HEK293 (cell line): ENCODE measurements around the gene TBX10.

ENCODE experiments used
- GFI1B ChIP-seq: fragments of 450-650 bp; formaldehyde crosslinking; IDR thresholded peaks from 2 replicates; pipeline ENCODE4 v1.5.1; 2016; ENCODE audit warnings: missing biosample characterization, missing genetic modification characterization
- KLF1 ChIP-seq: fragments of 450-650 bp; formaldehyde crosslinking; IDR thresholded peaks from 2 replicates; pipeline ENCODE4 v1.5.1; 2016; ENCODE audit warnings: missing biosample characterization, missing genetic modification characterization
- KLF9 ChIP-seq: fragments of 450-650 bp; formaldehyde crosslinking; IDR thresholded peaks from 2 replicates; pipeline ENCODE4 v1.5.1; 2016; ENCODE audit warnings: missing biosample characterization, missing genetic modification characterization, low read depth
- ZNF138 ChIP-seq: fragments of 450-650 bp; formaldehyde crosslinking; IDR thresholded peaks from 2 replicates; pipeline ENCODE4 v1.5.1; 2016; ENCODE audit warnings: missing biosample characterization, missing genetic modification characterization, borderline replicate concordance
- ZNF169 ChIP-seq: fragments of 450-650 bp; formaldehyde crosslinking; IDR thresholded peaks from 2 replicates; pipeline ENCODE4 v1.5.1; 2016; ENCODE audit warnings: missing biosample characterization, missing genetic modification characterization
- ZNF324 ChIP-seq: fragments of 450-650 bp; formaldehyde crosslinking; IDR thresholded peaks from 2 replicates; pipeline ENCODE4 v1.5.1; 2016; ENCODE audit warnings: missing biosample characterization, missing genetic modification characterization
- ZNF366 ChIP-seq: fragments of 450-650 bp; formaldehyde crosslinking; conservative IDR thresholded peaks from 2 replicates; pipeline ENCODE4 v1.5.1; 2016; ENCODE audit warnings: missing biosample characterization, missing genetic modification characterization
- ZNF585B ChIP-seq: fragments of 450-650 bp; formaldehyde crosslinking; IDR thresholded peaks from 2 replicates; pipeline ENCODE4 v1.5.1; 2016; ENCODE audit warnings: missing biosample characterization, missing genetic modification characterization
- ZSCAN30 ChIP-seq: fragments of 450-650 bp; IDR thresholded peaks from 2 replicates; pipeline ENCODE4 v1.5.1; 2018; ENCODE audit warnings: missing biosample characterization, mild to moderate bottlenecking, missing genetic modification characterization, moderate library complexity
- TF ChIP-seq, protein P1 (sequence below): fragments of 450-650 bp; formaldehyde crosslinking; IDR thresholded peaks from 2 replicates; pipeline ENCODE4 v1.5.1; 2016; ENCODE audit warnings: missing biosample characterization, missing genetic modification characterization
- TF ChIP-seq, protein P2 (sequence below): fragments of 450-650 bp; formaldehyde crosslinking; IDR thresholded peaks from 2 replicates; pipeline ENCODE4 v1.5.1; 2016; ENCODE audit warnings: missing biosample characterization, missing genetic modification characterization, low read depth
- TF ChIP-seq, protein P3 (sequence below): fragments of 450-650 bp; formaldehyde crosslinking; IDR thresholded peaks from 2 replicates; pipeline ENCODE4 v1.5.1; 2016; ENCODE audit warnings: missing biosample characterization, missing genetic modification characterization
- TF ChIP-seq, protein P4 (sequence below): fragments of 450-650 bp; formaldehyde crosslinking; IDR thresholded peaks from 2 replicates; pipeline ENCODE4 v1.5.1; 2016; ENCODE audit warnings: missing biosample characterization, missing genetic modification characterization

DNA sequence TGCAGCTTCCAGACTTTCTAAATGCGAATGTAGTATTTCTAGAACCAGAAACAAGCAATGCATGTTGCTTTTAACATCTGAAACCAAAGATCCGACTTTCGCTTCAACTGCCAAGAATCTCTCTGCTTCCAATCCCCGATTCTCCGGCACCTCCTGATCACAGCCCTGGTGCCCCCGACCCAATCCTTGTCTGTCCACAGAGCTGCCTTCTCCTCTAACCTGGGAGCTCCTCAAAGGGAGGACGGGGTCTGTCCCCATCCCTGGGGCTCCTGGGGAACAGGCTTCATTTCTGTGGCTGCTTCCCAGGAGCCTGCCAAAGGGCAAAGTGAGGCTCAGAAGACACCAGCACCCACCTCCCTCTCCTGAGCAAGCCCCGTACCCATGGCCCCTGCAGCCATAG, 34.3 kb upstream of the TBX10 start:
- TF ChIP-seq ZNF324 (tag by site-specific recombination), result no peak
- TF ChIP-seq, protein P1, sequence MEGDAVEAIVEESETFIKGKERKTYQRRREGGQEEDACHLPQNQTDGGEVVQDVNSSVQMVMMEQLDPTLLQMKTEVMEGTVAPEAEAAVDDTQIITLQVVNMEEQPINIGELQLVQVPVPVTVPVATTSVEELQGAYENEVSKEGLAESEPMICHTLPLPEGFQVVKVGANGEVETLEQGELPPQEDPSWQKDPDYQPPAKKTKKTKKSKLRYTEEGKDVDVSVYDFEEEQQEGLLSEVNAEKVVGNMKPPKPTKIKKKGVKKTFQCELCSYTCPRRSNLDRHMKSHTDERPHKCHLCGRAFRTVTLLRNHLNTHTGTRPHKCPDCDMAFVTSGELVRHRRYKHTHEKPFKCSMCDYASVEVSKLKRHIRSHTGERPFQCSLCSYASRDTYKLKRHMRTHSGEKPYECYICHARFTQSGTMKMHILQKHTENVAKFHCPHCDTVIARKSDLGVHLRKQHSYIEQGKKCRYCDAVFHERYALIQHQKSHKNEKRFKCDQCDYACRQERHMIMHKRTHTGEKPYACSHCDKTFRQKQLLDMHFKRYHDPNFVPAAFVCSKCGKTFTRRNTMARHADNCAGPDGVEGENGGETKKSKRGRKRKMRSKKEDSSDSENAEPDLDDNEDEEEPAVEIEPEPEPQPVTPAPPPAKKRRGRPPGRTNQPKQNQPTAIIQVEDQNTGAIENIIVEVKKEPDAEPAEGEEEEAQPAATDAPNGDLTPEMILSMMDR (tag by site-specific recombination), result no peak
- TF ChIP-seq, protein P2, sequence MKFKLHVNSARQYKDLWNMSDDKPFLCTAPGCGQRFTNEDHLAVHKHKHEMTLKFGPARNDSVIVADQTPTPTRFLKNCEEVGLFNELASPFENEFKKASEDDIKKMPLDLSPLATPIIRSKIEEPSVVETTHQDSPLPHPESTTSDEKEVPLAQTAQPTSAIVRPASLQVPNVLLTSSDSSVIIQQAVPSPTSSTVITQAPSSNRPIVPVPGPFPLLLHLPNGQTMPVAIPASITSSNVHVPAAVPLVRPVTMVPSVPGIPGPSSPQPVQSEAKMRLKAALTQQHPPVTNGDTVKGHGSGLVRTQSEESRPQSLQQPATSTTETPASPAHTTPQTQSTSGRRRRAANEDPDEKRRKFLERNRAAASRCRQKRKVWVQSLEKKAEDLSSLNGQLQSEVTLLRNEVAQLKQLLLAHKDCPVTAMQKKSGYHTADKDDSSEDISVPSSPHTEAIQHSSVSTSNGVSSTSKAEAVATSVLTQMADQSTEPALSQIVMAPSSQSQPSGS (tag by site-specific recombination), result no peak
- TF ChIP-seq, protein P3, sequence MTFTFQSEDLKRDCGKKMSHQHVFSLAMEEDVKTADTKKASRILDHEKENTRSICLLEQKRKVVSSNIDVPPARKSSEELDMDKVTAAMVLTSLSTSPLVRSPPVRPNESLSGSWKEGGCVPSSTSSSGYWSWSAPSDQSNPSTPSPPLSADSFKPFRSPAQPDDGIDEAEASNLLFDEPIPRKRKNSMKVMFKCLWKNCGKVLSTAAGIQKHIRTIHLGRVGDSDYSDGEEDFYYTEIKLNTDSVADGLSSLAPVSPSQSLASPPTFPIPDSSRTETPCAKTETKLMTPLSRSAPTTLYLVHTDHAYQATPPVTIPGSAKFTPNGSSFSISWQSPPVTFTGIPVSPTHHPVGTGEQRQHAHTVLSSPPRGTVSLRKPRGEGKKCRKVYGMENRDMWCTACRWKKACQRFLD (tag by site-specific recombination), result no peak
- no peak for TF ChIP-seq ZNF138 (tag by site-specific recombination)
- no peak for TF ChIP-seq ZNF366
- no peak for TF ChIP-seq GFI1B (tag by site-specific recombination)
- no peak for TF ChIP-seq ZNF169 (tag by site-specific recombination)
- TF ChIP-seq ZSCAN30 (tag by site-specific recombination), result no peak
- no peak for TF ChIP-seq KLF1
- TF ChIP-seq, protein P4, sequence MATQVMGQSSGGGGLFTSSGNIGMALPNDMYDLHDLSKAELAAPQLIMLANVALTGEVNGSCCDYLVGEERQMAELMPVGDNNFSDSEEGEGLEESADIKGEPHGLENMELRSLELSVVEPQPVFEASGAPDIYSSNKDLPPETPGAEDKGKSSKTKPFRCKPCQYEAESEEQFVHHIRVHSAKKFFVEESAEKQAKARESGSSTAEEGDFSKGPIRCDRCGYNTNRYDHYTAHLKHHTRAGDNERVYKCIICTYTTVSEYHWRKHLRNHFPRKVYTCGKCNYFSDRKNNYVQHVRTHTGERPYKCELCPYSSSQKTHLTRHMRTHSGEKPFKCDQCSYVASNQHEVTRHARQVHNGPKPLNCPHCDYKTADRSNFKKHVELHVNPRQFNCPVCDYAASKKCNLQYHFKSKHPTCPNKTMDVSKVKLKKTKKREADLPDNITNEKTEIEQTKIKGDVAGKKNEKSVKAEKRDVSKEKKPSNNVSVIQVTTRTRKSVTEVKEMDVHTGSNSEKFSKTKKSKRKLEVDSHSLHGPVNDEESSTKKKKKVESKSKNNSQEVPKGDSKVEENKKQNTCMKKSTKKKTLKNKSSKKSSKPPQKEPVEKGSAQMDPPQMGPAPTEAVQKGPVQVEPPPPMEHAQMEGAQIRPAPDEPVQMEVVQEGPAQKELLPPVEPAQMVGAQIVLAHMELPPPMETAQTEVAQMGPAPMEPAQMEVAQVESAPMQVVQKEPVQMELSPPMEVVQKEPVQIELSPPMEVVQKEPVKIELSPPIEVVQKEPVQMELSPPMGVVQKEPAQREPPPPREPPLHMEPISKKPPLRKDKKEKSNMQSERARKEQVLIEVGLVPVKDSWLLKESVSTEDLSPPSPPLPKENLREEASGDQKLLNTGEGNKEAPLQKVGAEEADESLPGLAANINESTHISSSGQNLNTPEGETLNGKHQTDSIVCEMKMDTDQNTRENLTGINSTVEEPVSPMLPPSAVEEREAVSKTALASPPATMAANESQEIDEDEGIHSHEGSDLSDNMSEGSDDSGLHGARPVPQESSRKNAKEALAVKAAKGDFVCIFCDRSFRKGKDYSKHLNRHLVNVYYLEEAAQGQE (tag by site-specific recombination), result no peak
- TF ChIP-seq KLF9 (tag by site-specific recombination), result no peak
- no peak for TF ChIP-seq ZNF585B (tag by site-specific recombination)
